Measurements from ENCODE around the gene ANKRD55.
"Not testable (repeated sequence)": the region's sequence is repeated elsewhere in the genome, so short reads cannot be mapped to it uniquely, and the experiment has no call there.

Gene ANKRD55

GRCh38 chr5:56142614-56143372 lies 90.3 kb downstream of the ANKRD55 start:
- DNase-seq, result no peak

GRCh38 chr5:56142233-56142613 lies 90.9 kb downstream of the ANKRD55 start:
- DNase-seq, result no peak

GRCh38 chr5:56140073-56140472 lies 93.1 kb downstream of the ANKRD55 start:
- no peak for DNase-seq

GRCh38 chr5:56130664-56131063 lies 102.5 kb downstream of the ANKRD55 start:
- DNase-seq, result no peak

GRCh38 chr5:56129288-56129687 lies 103.8 kb downstream of the ANKRD55 start:
- DNase-seq, result no peak

GRCh38 chr5:56128113-56128512 lies 105.0 kb downstream of the ANKRD55 start:
- DNase-seq, result no peak

GRCh38 chr5:56126487-56127179 lies 106.5 kb downstream of the ANKRD55 start:
- DNase-seq, result no peak

GRCh38 chr5:56123531-56124243 lies 109.4 kb downstream of the ANKRD55 start:
- DNase-seq, result no peak

GRCh38 chr5:56122360-56122985 lies 110.7 kb downstream of the ANKRD55 start:
- not testable (repeated sequence) for DNase-seq

- DNase-seq, result no peak
These were observed 114.1 kb downstream of the ANKRD55 start for GRCh38 chr5:56119050-56119449.

GRCh38 chr5:56116599-56117141 lies 116.5 kb downstream of the ANKRD55 start:
- DNase-seq, result no peak

GRCh38 chr5:56115589-56115988 lies 117.5 kb downstream of the ANKRD55 start:
- DNase-seq, result no peak

GRCh38 chr5:56112526-56113121 lies 120.5 kb downstream of the ANKRD55 start:
- DNase-seq, result peak; percentile 30

GRCh38 chr5:56111404-56111781 lies 121.7 kb downstream of the ANKRD55 start:
- DNase-seq, result no peak

- DNase-seq, result no peak
These were observed 122.3 kb downstream of the ANKRD55 start for GRCh38 chr5:56110646-56111403.

GRCh38 chr5:56108246-56108645 lies 124.9 kb downstream of the ANKRD55 start:
- DNase-seq, result no peak

- DNase-seq, result no peak
These were observed 126.3 kb downstream of the ANKRD55 start for GRCh38 chr5:56106837-56107236.

GRCh38 chr5:56105511-56106291 lies 127.4 kb downstream of the ANKRD55 start:
- DNase-seq, result no peak

GRCh38 chr5:56102889-56103288 lies 130.2 kb downstream of the ANKRD55 start:
- DNase-seq, result no peak

- not testable (repeated sequence) for DNase-seq
These were observed 130.9 kb downstream of the ANKRD55 start for GRCh38 chr5:56102207-56102606.

GRCh38 chr5:56101180-56101579 lies 131.9 kb downstream of the ANKRD55 start:
- no peak for DNase-seq
